ENCODE results near the gene STK17B.

STK17B gene

GRCh38 chr2:196160946-196161345 lies 10.4 kb downstream of the STK17B start:
- DNase-seq, result no peak
- CTCF ChIA-PET, result interaction anchor here (0.6 kb wide), 1 partner anchor 137 kb away, joined by 3 read pairs; no protein-coding TSS in a partner anchor
- Mint-ChIP-seq H3K27me3 (no peaks in the 10 kb centered on the region), H3K27ac (peak overlapping the region; percentile 87), H3K4me3 (peak overlapping the region; percentile 81), H3K4me1 (peaks cover 68% of the 10 kb centered on the region), H3K36me3 (peaks cover 81% of the 10 kb centered on the region), H3K9me3 (no peaks in the 10 kb centered on the region)

DNA sequence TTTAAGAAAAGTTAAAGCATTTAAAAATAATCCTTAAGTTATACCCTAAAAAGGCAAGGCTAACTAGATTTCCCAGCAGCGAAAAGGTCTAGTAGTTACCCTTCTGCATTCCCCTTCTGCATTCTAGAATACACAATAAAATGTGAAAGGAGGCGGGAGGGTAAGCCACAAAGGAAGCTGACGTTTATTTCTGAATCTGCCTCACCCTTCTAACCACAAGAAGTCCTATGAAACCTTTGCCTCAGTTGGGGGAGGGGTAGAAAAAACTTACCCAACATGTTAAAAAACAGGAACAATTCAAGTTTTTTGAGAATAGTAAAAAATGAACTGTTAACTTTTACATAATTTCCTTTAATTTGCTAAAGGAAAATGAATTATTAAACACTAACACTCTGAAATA lies 11.3 kb downstream of the STK17B start:
- H3K4me3 Mint-ChIP-seq, result peak overlapping the region; percentile 81
- peak; percentile 82 for DNase-seq
- CTCF ChIA-PET, result interaction anchor here (1.4 to 1.6 kb wide), 2 partner anchors 10 to 117 kb away, joined by 3 to 4 read pairs; no protein-coding TSS in a partner anchor

GRCh38 chr2:196159221-196159892 lies 12.0 kb downstream of the STK17B start:
- peaks cover 79% of the 10 kb centered on the region for H3K36me3 Mint-ChIP-seq
- no peaks in the 10 kb centered on the region for H3K27me3 Mint-ChIP-seq
- peak overlapping the region; percentile 78 for H3K4me3 Mint-ChIP-seq
- peak overlapping the region; percentile 87 for H3K27ac Mint-ChIP-seq
- peak; percentile 68 for DNase-seq
- no peaks in the 10 kb centered on the region for H3K9me3 Mint-ChIP-seq
- CTCF ChIA-PET, result interaction anchor here (0.9 to 1.8 kb wide), 4 partner anchors 8 to 117 kb away, joined by 3 to 4 read pairs (median 4); no protein-coding TSS in a partner anchor
- H3K4me1 Mint-ChIP-seq, result peaks cover 72% of the 10 kb centered on the region

More for the DNA sequence above, 11.3 kb downstream of the STK17B start:
- Mint-ChIP-seq H3K4me1 (peaks cover 69% of the 10 kb centered on the region), H3K27me3 (no peaks in the 10 kb centered on the region), H3K9me3 (no peaks in the 10 kb centered on the region), H3K27ac (peak overlapping the region; percentile 87), H3K36me3 (peaks cover 79% of the 10 kb centered on the region)

DNA sequence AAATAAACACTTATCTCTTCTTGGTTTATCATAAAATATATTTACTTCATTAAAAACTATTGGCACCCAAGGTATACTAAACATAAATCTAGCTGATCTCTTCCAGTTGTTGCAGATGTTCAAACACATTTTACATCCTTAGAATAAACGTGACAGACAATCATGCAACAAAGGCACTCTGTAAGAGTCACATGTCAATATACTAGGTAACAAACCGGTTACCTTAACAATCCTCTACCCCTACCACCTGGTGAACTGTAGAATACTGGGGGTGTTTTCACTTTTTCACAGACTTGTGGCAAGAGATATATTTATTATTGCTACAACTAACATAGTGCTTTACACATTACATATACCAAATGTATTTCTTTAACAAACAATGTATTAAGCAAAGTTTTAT lies 15.8 kb downstream of the STK17B start:
- no peak overlapping the region for H3K4me3 Mint-ChIP-seq
- CTCF ChIA-PET, result interaction anchor here (0.5 to 1.5 kb wide), 2 partner anchors 11 to 175 kb away, joined by 4 to 5 read pairs; no protein-coding TSS in a partner anchor
- no peaks in the 10 kb centered on the region for H3K27me3 Mint-ChIP-seq
- H3K36me3 Mint-ChIP-seq, result peaks cover 82% of the 10 kb centered on the region
- H3K4me1 Mint-ChIP-seq, result peaks cover 84% of the 10 kb centered on the region
- no peak for DNase-seq
- H3K9me3 Mint-ChIP-seq, result no peaks in the 10 kb centered on the region
- H3K27ac Mint-ChIP-seq, result no peak overlapping the region

- Mint-ChIP-seq H3K9me3 (no peaks in the 10 kb centered on the region), H3K4me1 (peaks cover 92% of the 10 kb centered on the region), H3K27ac (peak overlapping the region; percentile 25), H3K27me3 (no peaks in the 10 kb centered on the region), H3K4me3 (peak overlapping the region; percentile 19), H3K36me3 (peaks cover 84% of the 10 kb centered on the region)
- no peak for DNase-seq
- CTCF ChIA-PET, result interaction anchor here (0.8 to 1.9 kb wide), 2 partner anchors 86 to 123 kb away, joined by 3 to 6 read pairs; no protein-coding TSS in a partner anchor
These were observed 17.9 kb downstream of the STK17B start for GRCh38 chr2:196153480-196153879.

- Mint-ChIP-seq H3K4me1 (peaks cover 89% of the 10 kb centered on the region), H3K9me3 (no peaks in the 10 kb centered on the region), H3K27me3 (no peaks in the 10 kb centered on the region), H3K4me3 (peak overlapping the region; percentile 49), H3K36me3 (peaks cover 85% of the 10 kb centered on the region), H3K27ac (peak overlapping the region; percentile 83)
- no peak for DNase-seq
- CTCF ChIA-PET, result interaction anchor here (0.6 to 2.5 kb wide), 2 partner anchors 126 to 148 kb away, joined by 4 to 10 read pairs; no protein-coding TSS in a partner anchor
These were observed 21.4 kb downstream of the STK17B start for GRCh38 chr2:196149948-196150347.

DNA sequence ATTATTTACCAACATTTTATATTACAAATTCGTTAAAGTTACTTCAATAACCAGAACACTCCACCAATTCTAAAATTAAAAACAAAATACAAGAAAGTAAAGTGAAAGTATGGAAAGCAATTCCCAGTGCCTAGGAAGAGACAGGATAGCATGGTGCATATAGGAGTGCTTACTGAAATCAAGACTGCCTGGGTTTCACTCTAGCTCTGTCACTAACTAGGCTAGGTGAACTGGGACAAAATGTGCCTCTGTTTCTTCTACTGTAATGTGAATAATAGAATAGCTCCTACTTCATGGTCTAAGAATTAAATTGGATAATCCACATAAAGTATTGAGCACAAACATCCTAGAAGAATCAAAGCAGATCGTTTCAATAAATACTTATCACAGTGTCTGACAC lies 22.6 kb downstream of the STK17B start:
- Mint-ChIP-seq H3K36me3 (peaks cover 84% of the 10 kb centered on the region), H3K9me3 (no peaks in the 10 kb centered on the region), H3K27me3 (no peaks in the 10 kb centered on the region), H3K27ac (peak overlapping the region; percentile 67), H3K4me3 (no peak overlapping the region), H3K4me1 (peaks cover 88% of the 10 kb centered on the region)
- DNase-seq, result no peak
- CTCF ChIA-PET, result interaction anchor here (0.7 to 2.5 kb wide), 3 partner anchors 9 to 127 kb away, joined by 3 to 10 read pairs (median 4); no protein-coding TSS in a partner anchor

DNA sequence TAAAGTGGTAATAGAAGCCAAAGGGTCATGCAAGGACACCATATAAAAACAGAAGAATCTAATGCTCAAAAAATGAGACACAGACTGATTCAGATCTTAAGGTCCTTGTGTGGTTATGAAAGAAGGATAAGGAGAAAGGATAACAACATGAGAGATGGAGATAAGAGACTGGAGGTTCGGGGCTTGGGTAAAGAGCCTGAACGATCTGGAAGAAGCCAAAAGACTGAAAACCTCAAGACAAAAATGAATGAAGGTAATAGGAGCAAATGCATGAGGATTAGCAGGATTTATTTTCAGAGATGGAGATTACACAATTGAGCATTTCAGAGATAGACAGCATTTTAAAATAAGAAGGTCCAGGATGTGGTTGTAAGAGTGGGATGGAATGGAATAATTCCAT lies 26.1 kb downstream of the STK17B start:
- Mint-ChIP-seq H3K4me3 (no peak overlapping the region), H3K27ac (peak overlapping the region; percentile 35), H3K4me1 (peaks cover 80% of the 10 kb centered on the region), H3K36me3 (peaks cover 83% of the 10 kb centered on the region), H3K27me3 (no peaks in the 10 kb centered on the region), H3K9me3 (no peaks in the 10 kb centered on the region)
- no peak for DNase-seq
- CTCF ChIA-PET, result interaction anchor here (1.7 to 2.4 kb wide), 2 partner anchors 131 to 133 kb away, joined by 4 to 11 read pairs; no protein-coding TSS in a partner anchor

- Mint-ChIP-seq H3K27me3 (no peaks in the 10 kb centered on the region), H3K4me1 (peaks cover 76% of the 10 kb centered on the region), H3K4me3 (peak overlapping the region; percentile 14), H3K9me3 (no peaks in the 10 kb centered on the region), H3K36me3 (peaks cover 84% of the 10 kb centered on the region), H3K27ac (peak overlapping the region; percentile 35)
- CTCF ChIA-PET, result interaction anchor here (1.1 to 2.4 kb wide), 3 partner anchors 64 to 132 kb away, joined by 3 to 11 read pairs (median 7); no protein-coding TSS in a partner anchor
- DNase-seq, result no peak
These were observed 26.8 kb downstream of the STK17B start for GRCh38 chr2:196144513-196145126.

DNA sequence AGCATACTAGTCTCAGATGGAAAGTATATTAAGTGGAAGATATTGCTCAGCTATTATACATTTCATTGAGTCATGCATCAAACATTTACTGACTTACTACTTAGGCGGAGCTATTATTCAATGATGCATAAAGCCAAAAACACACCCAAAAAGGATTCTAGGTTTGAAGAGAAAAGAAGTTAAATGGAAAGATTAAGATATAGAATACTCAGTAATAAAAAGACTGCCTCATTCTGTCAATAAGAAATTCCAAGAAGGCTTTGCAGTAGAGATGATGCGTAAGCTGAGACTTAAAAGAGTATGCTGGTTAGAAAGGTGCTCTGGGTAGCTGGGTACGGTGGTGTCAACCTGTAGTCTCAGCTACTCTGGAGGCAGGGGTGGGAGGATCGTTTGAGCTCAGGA lies 27.6 kb downstream of the STK17B start:
- peaks cover 78% of the 10 kb centered on the region for H3K36me3 Mint-ChIP-seq
- H3K27me3 Mint-ChIP-seq, result no peaks in the 10 kb centered on the region
- DNase-seq, result no peak
- H3K27ac Mint-ChIP-seq, result peak overlapping the region; percentile 74
- H3K4me1 Mint-ChIP-seq, result peaks cover 69% of the 10 kb centered on the region
- no peaks in the 10 kb centered on the region for H3K9me3 Mint-ChIP-seq
- peak overlapping the region; percentile 10 for H3K4me3 Mint-ChIP-seq
- CTCF ChIA-PET, result interaction anchor here (1.1 to 2.4 kb wide), 3 partner anchors 64 to 133 kb away, joined by 3 to 11 read pairs (median 7); no protein-coding TSS in a partner anchor

GRCh38 chr2:196142825-196143224 lies 28.6 kb downstream of the STK17B start:
- H3K4me1 Mint-ChIP-seq, result peaks cover 69% of the 10 kb centered on the region
- CTCF ChIA-PET, result interaction anchor here (1.7 kb wide), 1 partner anchor 65 kb away, joined by 7 read pairs; no protein-coding TSS in a partner anchor

GRCh38 chr2:196140213-196140612 lies 31.2 kb downstream of the STK17B start:
- H3K9me3 Mint-ChIP-seq, result no peaks in the 10 kb centered on the region
- no peak overlapping the region for H3K4me3 Mint-ChIP-seq
- CTCF ChIA-PET, result interaction anchor here (0.7 to 1.1 kb wide), 2 partner anchors 136 to 657 kb away, joined by 3 to 4 read pairs; no protein-coding TSS in a partner anchor
- peaks cover 82% of the 10 kb centered on the region for H3K36me3 Mint-ChIP-seq
- no peaks in the 10 kb centered on the region for H3K27me3 Mint-ChIP-seq
- H3K27ac Mint-ChIP-seq, result peak overlapping the region; percentile 33
- H3K4me1 Mint-ChIP-seq, result peaks cover 58% of the 10 kb centered on the region
- DNase-seq, result no peak

More at GRCh38 chr2:196142825-196143224, 28.6 kb downstream of the STK17B start:
- H3K9me3 Mint-ChIP-seq, result no peaks in the 10 kb centered on the region
- H3K4me3 Mint-ChIP-seq, result no peak overlapping the region
- DNase-seq, result no peak
- H3K27ac Mint-ChIP-seq, result peak overlapping the region; percentile 57
- H3K27me3 Mint-ChIP-seq, result no peaks in the 10 kb centered on the region
- H3K36me3 Mint-ChIP-seq, result peaks cover 81% of the 10 kb centered on the region

- CTCF ChIA-PET, result no interaction called here
- H3K36me3 Mint-ChIP-seq, result peaks cover 84% of the 10 kb centered on the region
- peaks cover 18% of the 10 kb centered on the region for H3K9me3 Mint-ChIP-seq
- H3K4me1 Mint-ChIP-seq, result peaks cover 51% of the 10 kb centered on the region
- H3K4me3 Mint-ChIP-seq, result no peak overlapping the region
- DNase-seq, result no peak
- peak overlapping the region; percentile 28 for H3K27ac Mint-ChIP-seq
- H3K27me3 Mint-ChIP-seq, result peaks cover 1% of the 10 kb centered on the region
These were observed 34.1 kb downstream of the STK17B start for GRCh38 chr2:196137271-196137670.

DNA sequence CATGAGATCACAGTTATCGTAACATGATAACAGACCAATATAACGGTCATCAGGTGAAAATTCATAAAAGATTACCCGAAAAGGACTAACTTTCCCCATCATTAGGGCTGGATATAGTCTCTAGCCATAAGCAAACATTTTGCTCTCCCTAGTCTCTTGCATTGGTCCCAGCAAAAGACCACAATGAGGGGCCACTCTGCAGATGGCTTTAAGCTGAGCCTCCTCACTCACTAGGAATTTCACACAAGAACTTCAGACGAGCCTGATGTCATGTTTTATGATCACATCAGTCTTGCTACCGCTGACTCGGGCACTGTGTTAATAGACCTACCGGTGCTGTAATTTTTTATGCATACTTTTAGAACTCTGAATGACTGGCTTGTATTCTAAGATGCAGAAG lies 35.2 kb downstream of the STK17B start:
- no peak for DNase-seq
- peaks cover 3% of the 10 kb centered on the region for H3K27me3 Mint-ChIP-seq
- peaks cover 29% of the 10 kb centered on the region for H3K9me3 Mint-ChIP-seq
- no peak overlapping the region for H3K4me3 Mint-ChIP-seq
- H3K4me1 Mint-ChIP-seq, result peaks cover 57% of the 10 kb centered on the region
- CTCF ChIA-PET, result no interaction called here
- H3K27ac Mint-ChIP-seq, result no peak overlapping the region
- H3K36me3 Mint-ChIP-seq, result peaks cover 86% of the 10 kb centered on the region

All from activated naive CD4-positive, alpha-beta T cell treated with anti-CD3 and anti-CD28 coated beads, Interleukin-2, amount 10 ng/mL, durations not matched to agents 7 days and 5 days (primary cell).